ENCODE results near the gene ACTRT3. TPM values are rescaled to one million over a fixed set of nuclear protein-coding genes. Genes with fewer than 3 reads are reported as not detected.

Gene ACTRT3
- polyA plus RNA-seq, 2 donors, result 0.31 to 1.1 TPM

- Histone ChIP-seq H3K36me3 (ENCODE audit: control insufficient read depth in 2 of 2, insufficient read depth in 2 of 2, low read length in 1 of 2) (peaks cover 0 to 4% of the 10 kb centered on the region in 2 donors), H3K4me1 (ENCODE audit: control insufficient read depth in 2 of 2, insufficient read depth in 2 of 2, low read length in 1 of 2) (no peaks in the 10 kb centered on the region), H3K9me3 (ENCODE audit: control insufficient read depth in 2 of 2, insufficient read depth in 1 of 2, low read depth in 1 of 2, low read length in 1 of 2) (no peaks in the 10 kb centered on the region), H3K4me3 (ENCODE audit: low read depth in 1 of 2, low read length in 2 of 2) (peak within 1 kb of the TSS; percentile 63 to 90), H3K27ac (ENCODE audit: low read depth in 2 of 2, low read length in 1 of 2) (peak within 1 kb of the TSS; percentile 99 to 100), H3K27me3 (ENCODE audit: control insufficient read depth in 1 of 2, insufficient read depth in 2 of 2, low read length in 2 of 2) (no peaks in the 10 kb centered on the region)
- WGBS, 2 donors, result 0 to 1% methylated on average over 60 to 61 of the region's 61 CpGs
Measured at GRCh38 chr3:169772897-169773816, 3.8 kb upstream of the ACTRT3 start, which contains the start of gene MYNN. MYNN (plus strand) TSS chr3:169773396; CDS start chr3:169774296, 900 bp downstream.

- WGBS, 2 donors, result 0 to 1% methylated on average over 15 of the region's 15 CpGs
- H3K27ac ChIP-seq (ENCODE audit: low read depth in 2 of 2, low read length in 1 of 2), result peak overlapping the region; percentile 99 to 100
- H3K27me3 ChIP-seq (ENCODE audit: control insufficient read depth in 1 of 2, insufficient read depth in 2 of 2, low read length in 2 of 2), result no peaks in the 10 kb centered on the region
- no peaks in the 10 kb centered on the region for H3K36me3 ChIP-seq (ENCODE audit: control insufficient read depth in 2 of 2, insufficient read depth in 2 of 2, low read length in 1 of 2)
- peak overlapping the region; percentile 63 to 90 for H3K4me3 ChIP-seq (ENCODE audit: low read depth in 1 of 2, low read length in 2 of 2)
- H3K4me1 ChIP-seq (ENCODE audit: control insufficient read depth in 2 of 2, insufficient read depth in 2 of 2, low read length in 1 of 2), result no peaks in the 10 kb centered on the region
- no peaks in the 10 kb centered on the region for H3K9me3 ChIP-seq (ENCODE audit: control insufficient read depth in 2 of 2, insufficient read depth in 1 of 2, low read depth in 1 of 2, low read length in 1 of 2)
Measured at GRCh38 chr3:169772305-169772896, 3.0 kb upstream of the ACTRT3 start.

GRCh38 chr3:169771497-169772304 is 2.3 kb upstream of the ACTRT3 start:
- H3K27ac ChIP-seq (ENCODE audit: low read depth in 2 of 2, low read length in 1 of 2), result peak overlapping the region; percentile 95 to 99
- H3K9me3 ChIP-seq (ENCODE audit: control insufficient read depth in 2 of 2, insufficient read depth in 1 of 2, low read depth in 1 of 2, low read length in 1 of 2), result no peaks in the 10 kb centered on the region

GRCh38 chr3:169764882-169765612 is 4.3 kb downstream of the ACTRT3 start, which contains the start of gene TERC:
TERC (minus strand) TSS chr3:169765060.
- peak within 1 kb of the TSS; percentile 98 to 99 for H3K27ac ChIP-seq (ENCODE audit: low read depth in 2 of 2, low read length in 1 of 2)
- H3K27me3 ChIP-seq (ENCODE audit: control insufficient read depth in 1 of 2, insufficient read depth in 2 of 2, low read length in 2 of 2), result no peaks in the 10 kb centered on the region
- WGBS, 2 donors, result 6 to 7% methylated on average over 42 of the region's 42 CpGs

More at GRCh38 chr3:169771497-169772304, 2.3 kb upstream of the ACTRT3 start:
- Histone ChIP-seq H3K4me3 (ENCODE audit: low read depth in 1 of 2, low read length in 2 of 2) (peak overlapping the region; percentile 46 to 63), H3K4me1 (ENCODE audit: control insufficient read depth in 2 of 2, insufficient read depth in 2 of 2, low read length in 1 of 2) (no peaks in the 10 kb centered on the region), H3K36me3 (ENCODE audit: control insufficient read depth in 2 of 2, insufficient read depth in 2 of 2, low read length in 1 of 2) (no peaks in the 10 kb centered on the region), H3K27me3 (ENCODE audit: control insufficient read depth in 1 of 2, insufficient read depth in 2 of 2, low read length in 2 of 2) (no peaks in the 10 kb centered on the region)
- 1% methylated on average over 27 of the region's 27 CpGs for WGBS, 2 donors

GRCh38 chr3:169764312-169764881 is 5.0 kb downstream of the ACTRT3 start:
- H3K4me3 ChIP-seq (ENCODE audit: low read depth in 1 of 2, low read length in 2 of 2), result peak overlapping the region; percentile 78 to 90
- peak overlapping the region; percentile 98 to 99 for H3K27ac ChIP-seq (ENCODE audit: low read depth in 2 of 2, low read length in 1 of 2)
- H3K36me3 ChIP-seq (ENCODE audit: control insufficient read depth in 2 of 2, insufficient read depth in 2 of 2, low read length in 1 of 2), result no peaks in the 10 kb centered on the region
- H3K27me3 ChIP-seq (ENCODE audit: control insufficient read depth in 1 of 2, insufficient read depth in 2 of 2, low read length in 2 of 2), result no peaks in the 10 kb centered on the region
- H3K4me1 ChIP-seq (ENCODE audit: control insufficient read depth in 2 of 2, insufficient read depth in 2 of 2, low read length in 1 of 2), result peaks cover 0 to 3% of the 10 kb centered on the region in 2 donors
- 0 to 1% methylated on average over 46 of the region's 46 CpGs for WGBS, 2 donors
- no peaks in the 10 kb centered on the region for H3K9me3 ChIP-seq (ENCODE audit: control insufficient read depth in 2 of 2, insufficient read depth in 1 of 2, low read depth in 1 of 2, low read length in 1 of 2)

More at GRCh38 chr3:169764882-169765612, 4.3 kb downstream of the ACTRT3 start, which contains the start of gene TERC:
- Histone ChIP-seq H3K4me3 (ENCODE audit: low read depth in 1 of 2, low read length in 2 of 2) (peak within 1 kb of the TSS; percentile 78 to 90), H3K4me1 (ENCODE audit: control insufficient read depth in 2 of 2, insufficient read depth in 2 of 2, low read length in 1 of 2) (peaks cover 0 to 3% of the 10 kb centered on the region in 2 donors), H3K36me3 (ENCODE audit: control insufficient read depth in 2 of 2, insufficient read depth in 2 of 2, low read length in 1 of 2) (no peaks in the 10 kb centered on the region), H3K9me3 (ENCODE audit: control insufficient read depth in 2 of 2, insufficient read depth in 1 of 2, low read depth in 1 of 2, low read length in 1 of 2) (no peaks in the 10 kb centered on the region)

GRCh38 chr3:169760479-169760878 is 8.9 kb downstream of the ACTRT3 start:
- Histone ChIP-seq H3K27me3 (ENCODE audit: control insufficient read depth in 1 of 2, insufficient read depth in 2 of 2, low read length in 2 of 2) (no peaks in the 10 kb centered on the region), H3K4me1 (ENCODE audit: control insufficient read depth in 2 of 2, insufficient read depth in 2 of 2, low read length in 1 of 2) (peaks cover 0 to 3% of the 10 kb centered on the region in 2 donors), H3K27ac (ENCODE audit: low read depth in 2 of 2, low read length in 1 of 2) (no peak overlapping the region), H3K36me3 (ENCODE audit: control insufficient read depth in 2 of 2, insufficient read depth in 2 of 2, low read length in 1 of 2) (no peaks in the 10 kb centered on the region), H3K9me3 (ENCODE audit: control insufficient read depth in 2 of 2, insufficient read depth in 1 of 2, low read depth in 1 of 2, low read length in 1 of 2) (no peaks in the 10 kb centered on the region), H3K4me3 (ENCODE audit: low read depth in 1 of 2, low read length in 2 of 2) (no peak overlapping the region)
- WGBS, 2 donors, result 68 to 76% methylated on average over 4 of the region's 4 CpGs

- H3K9me3 ChIP-seq (ENCODE audit: control insufficient read depth in 2 of 2, insufficient read depth in 1 of 2, low read depth in 1 of 2, low read length in 1 of 2), result no peaks in the 10 kb centered on the region
- H3K4me3 ChIP-seq (ENCODE audit: low read depth in 1 of 2, low read length in 2 of 2), result no peak overlapping the region
- no peak overlapping the region for H3K27ac ChIP-seq (ENCODE audit: low read depth in 2 of 2, low read length in 1 of 2)
- 60 to 69% methylated on average over 2 of the region's 2 CpGs for WGBS, 2 donors
- H3K36me3 ChIP-seq (ENCODE audit: control insufficient read depth in 2 of 2, insufficient read depth in 2 of 2, low read length in 1 of 2), result no peaks in the 10 kb centered on the region
- peaks cover 0 to 3% of the 10 kb centered on the region in 2 donors for H3K4me1 ChIP-seq (ENCODE audit: control insufficient read depth in 2 of 2, insufficient read depth in 2 of 2, low read length in 1 of 2)
- no peaks in the 10 kb centered on the region for H3K27me3 ChIP-seq (ENCODE audit: control insufficient read depth in 1 of 2, insufficient read depth in 2 of 2, low read length in 2 of 2)
Measured at GRCh38 chr3:169759256-169759655, 10.1 kb downstream of the ACTRT3 start.

GRCh38 chr3:169758359-169758994 is 10.9 kb downstream of the ACTRT3 start:
- Histone ChIP-seq H3K4me1 (ENCODE audit: control insufficient read depth in 2 of 2, insufficient read depth in 2 of 2, low read length in 1 of 2) (peaks cover 0 to 3% of the 10 kb centered on the region in 2 donors), H3K27ac (ENCODE audit: low read depth in 2 of 2, low read length in 1 of 2) (no peak overlapping the region), H3K4me3 (ENCODE audit: low read depth in 1 of 2, low read length in 2 of 2) (no peak overlapping the region), H3K27me3 (ENCODE audit: control insufficient read depth in 1 of 2, insufficient read depth in 2 of 2, low read length in 2 of 2) (no peaks in the 10 kb centered on the region), H3K9me3 (ENCODE audit: control insufficient read depth in 2 of 2, insufficient read depth in 1 of 2, low read depth in 1 of 2, low read length in 1 of 2) (no peaks in the 10 kb centered on the region), H3K36me3 (ENCODE audit: control insufficient read depth in 2 of 2, insufficient read depth in 2 of 2, low read length in 1 of 2) (no peaks in the 10 kb centered on the region)
- WGBS, 2 donors, result 54 to 61% methylated on average over 5 of the region's 5 CpGs
